HepG2 (cell line): Measurements from ENCODE around the gene UAP1L1. TPM values are rescaled to one million over a fixed set of nuclear protein-coding genes. Genes with fewer than 3 reads are reported as not detected.

Experiments
- EP300 ChIP-seq, 3 experiments: sonication (generic) in 1 of 3; formaldehyde crosslinking in 1 of 3; IDR thresholded peaks; 2 replicates each; pipeline versions ENCODE4 v1.5.1 to v1.6.1; 2011 to 2020; ENCODE audit warnings: low read depth in 2 of 3, low read length in 2 of 3, borderline replicate concordance in 1 of 3, improper control_type of control experiment in 1 of 3, mild to moderate bottlenecking in 1 of 3, missing genetic modification reagents in 1 of 3, moderate library complexity in 1 of 3
- ZNF234 ChIP-seq: sonication (generic); formaldehyde crosslinking; conservative IDR thresholded peaks from 2 replicates; pipeline ENCODE4 v1.5.1; 2020; ENCODE audit warnings: mild to moderate bottlenecking, missing genetic modification reagents
- ZNF337 ChIP-seq: sonication (generic); formaldehyde crosslinking; IDR thresholded peaks from 2 replicates; pipeline ENCODE4 v1.5.1; 2020; ENCODE audit warnings: missing genetic modification reagents, low read depth, mild to moderate bottlenecking, borderline replicate concordance
- polyA plus RNA-seq, 8 experiments: library from polyadenylated mRNA; depleted of rRNA in 3 of 8; stranded (reverse) in 7 of 8; unstranded in 1 of 8; fragments of >200 nt; fragmentation: Illumina TruSeq in 4 of 8; extraction: Trizol in 4 of 8; gene quantifications; 2 replicates each; pipeline versions ENCODE4 v1.2.1 to v1.2.3, GENCODE V29; 2011 to 2016; ENCODE audit warnings: low read depth in 4 of 8, missing spikeins in 1 of 8, mixed read lengths in 1 of 8; ENCODE audit not compliant: insufficient read depth in 1 of 8
- total RNA-seq, 5 experiments: library from RNA; depleted of rRNA; stranded (reverse); fragments of >200 nt; fragmentation: Illumina TruSeq; extraction: Trizol; gene quantifications; 2 replicates each; pipeline ENCODE4 v1.2.3, GENCODE V29; 2016; ENCODE audit warnings: low read depth in 1 of 5
- TF ChIP-seq, protein P1 (sequence below): sonication (generic); formaldehyde crosslinking; IDR thresholded peaks from 2 replicates; pipeline ENCODE4; 2020; ENCODE audit warnings: missing genetic modification reagents, mild to moderate bottlenecking, borderline replicate concordance
- TF ChIP-seq, protein P2 (sequence below): sonication (generic); formaldehyde crosslinking; IDR thresholded peaks from 2 replicates; pipeline ENCODE4 v1.5.1; 2020; ENCODE audit warnings: mild to moderate bottlenecking, missing genetic modification reagents
- TF ChIP-seq, protein P3 (sequence below): sonication (generic); formaldehyde crosslinking; IDR thresholded peaks from 2 replicates; pipeline ENCODE4 v1.8.1; 2023; ENCODE audit warnings: missing genetic modification reagents, inconsistent platforms, borderline replicate concordance
- TF ChIP-seq, protein P4 (sequence below): sonication (generic); formaldehyde crosslinking; IDR thresholded peaks from 2 replicates; pipeline ENCODE4 v1.4.0; 2020; ENCODE audit warnings: missing genetic modification reagents
- TF ChIP-seq, protein P5 (sequence below): sonication (generic); formaldehyde crosslinking; IDR thresholded peaks from 2 replicates; pipeline ENCODE4 v1.5.0; 2020; ENCODE audit warnings: missing genetic modification reagents
- TF ChIP-seq, protein P6 (sequence below): IDR thresholded peaks from 2 replicates; pipeline ENCODE4 v1.6.1; 2016; ENCODE audit warnings: low read depth, missing genetic modification reagents, missing compliant biosample characterization

The UAP1L1 gene
- total and polyA plus RNA-seq, 2 of the 13 experiments (the other 11 are each of a cell fraction or from before 2014, with no cell fraction given): 5.4 to 6.4 TPM

DNA sequence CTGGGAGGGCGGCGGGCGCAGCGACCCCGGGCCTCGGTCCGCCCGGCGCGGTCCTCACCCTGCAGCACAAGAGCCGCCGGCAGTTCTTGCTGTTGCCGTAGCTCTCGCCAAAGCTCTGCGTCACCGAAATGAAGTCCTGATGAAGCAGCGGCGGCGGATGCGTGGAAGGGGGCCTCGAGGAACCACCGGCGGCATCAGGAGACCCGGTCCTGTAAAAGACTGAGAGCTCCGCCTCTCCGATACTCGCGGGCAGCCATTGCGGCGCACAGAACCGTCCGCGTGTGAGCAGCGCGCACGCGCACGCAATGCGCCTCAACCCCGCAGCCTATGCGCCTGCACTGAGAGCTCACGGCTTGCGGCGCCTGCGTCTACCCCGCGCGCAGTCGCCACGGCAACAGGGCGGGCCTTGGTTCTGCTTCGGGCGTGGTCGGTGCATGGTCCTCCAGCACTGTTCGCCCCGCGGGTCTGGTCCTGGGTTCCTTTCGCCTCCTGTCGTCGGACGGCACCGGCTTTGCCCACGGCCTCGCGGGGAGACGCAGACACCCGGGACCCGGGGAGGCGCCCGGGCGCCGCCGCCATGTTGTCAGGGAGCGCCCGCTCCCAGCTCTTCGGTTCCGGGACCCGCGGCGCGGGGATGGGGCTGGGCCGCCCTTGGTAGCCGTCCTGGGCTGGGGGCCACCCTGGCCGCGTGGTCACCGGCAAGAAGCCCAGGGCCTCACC is 52.3 kb downstream of the UAP1L1 start (continued):
- TF ChIP-seq, protein P1, sequence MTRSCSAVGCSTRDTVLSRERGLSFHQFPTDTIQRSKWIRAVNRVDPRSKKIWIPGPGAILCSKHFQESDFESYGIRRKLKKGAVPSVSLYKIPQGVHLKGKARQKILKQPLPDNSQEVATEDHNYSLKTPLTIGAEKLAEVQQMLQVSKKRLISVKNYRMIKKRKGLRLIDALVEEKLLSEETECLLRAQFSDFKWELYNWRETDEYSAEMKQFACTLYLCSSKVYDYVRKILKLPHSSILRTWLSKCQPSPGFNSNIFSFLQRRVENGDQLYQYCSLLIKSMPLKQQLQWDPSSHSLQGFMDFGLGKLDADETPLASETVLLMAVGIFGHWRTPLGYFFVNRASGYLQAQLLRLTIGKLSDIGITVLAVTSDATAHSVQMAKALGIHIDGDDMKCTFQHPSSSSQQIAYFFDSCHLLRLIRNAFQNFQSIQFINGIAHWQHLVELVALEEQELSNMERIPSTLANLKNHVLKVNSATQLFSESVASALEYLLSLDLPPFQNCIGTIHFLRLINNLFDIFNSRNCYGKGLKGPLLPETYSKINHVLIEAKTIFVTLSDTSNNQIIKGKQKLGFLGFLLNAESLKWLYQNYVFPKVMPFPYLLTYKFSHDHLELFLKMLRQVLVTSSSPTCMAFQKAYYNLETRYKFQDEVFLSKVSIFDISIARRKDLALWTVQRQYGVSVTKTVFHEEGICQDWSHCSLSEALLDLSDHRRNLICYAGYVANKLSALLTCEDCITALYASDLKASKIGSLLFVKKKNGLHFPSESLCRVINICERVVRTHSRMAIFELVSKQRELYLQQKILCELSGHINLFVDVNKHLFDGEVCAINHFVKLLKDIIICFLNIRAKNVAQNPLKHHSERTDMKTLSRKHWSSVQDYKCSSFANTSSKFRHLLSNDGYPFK (CRISPR knock-in tag): peak; percentile 45; the same call in 1 of the 2 replicates
- TF ChIP-seq, protein P2, sequence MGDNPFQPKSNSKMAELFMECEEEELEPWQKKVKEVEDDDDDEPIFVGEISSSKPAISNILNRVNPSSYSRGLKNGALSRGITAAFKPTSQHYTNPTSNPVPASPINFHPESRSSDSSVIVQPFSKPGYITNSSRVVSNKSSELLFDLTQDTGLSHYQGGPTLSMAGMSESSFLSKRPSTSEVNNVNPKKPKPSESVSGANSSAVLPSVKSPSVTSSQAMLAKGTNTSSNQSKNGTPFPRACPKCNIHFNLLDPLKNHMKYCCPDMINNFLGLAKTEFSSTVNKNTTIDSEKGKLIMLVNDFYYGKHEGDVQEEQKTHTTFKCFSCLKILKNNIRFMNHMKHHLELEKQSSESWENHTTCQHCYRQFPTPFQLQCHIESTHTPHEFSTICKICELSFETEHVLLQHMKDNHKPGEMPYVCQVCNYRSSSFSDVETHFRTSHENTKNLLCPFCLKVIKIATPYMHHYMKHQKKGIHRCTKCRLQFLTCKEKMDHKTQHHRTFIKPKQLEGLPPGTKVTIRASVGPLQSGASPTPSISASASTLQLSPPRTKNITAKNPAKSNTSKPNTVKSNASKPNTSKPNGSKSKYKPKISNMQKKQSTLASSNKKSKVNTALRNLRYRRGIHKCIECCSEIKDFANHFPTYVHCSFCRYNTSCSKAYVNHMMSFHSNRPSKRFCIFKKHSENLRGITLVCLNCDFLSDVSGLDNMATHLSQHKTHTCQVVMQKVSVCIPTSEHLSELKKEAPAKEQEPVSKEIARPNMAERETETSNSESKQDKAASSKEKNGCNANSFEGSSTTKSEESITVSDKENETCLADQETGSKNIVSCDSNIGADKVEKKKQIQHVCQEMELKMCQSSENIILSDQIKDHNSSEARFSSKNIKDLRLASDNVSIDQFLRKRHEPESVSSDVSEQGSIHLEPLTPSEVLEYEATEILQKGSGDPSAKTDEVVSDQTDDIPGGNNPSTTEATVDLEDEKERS (CRISPR knock-in tag): peak; percentile 75
- TF ChIP-seq, protein P3, sequence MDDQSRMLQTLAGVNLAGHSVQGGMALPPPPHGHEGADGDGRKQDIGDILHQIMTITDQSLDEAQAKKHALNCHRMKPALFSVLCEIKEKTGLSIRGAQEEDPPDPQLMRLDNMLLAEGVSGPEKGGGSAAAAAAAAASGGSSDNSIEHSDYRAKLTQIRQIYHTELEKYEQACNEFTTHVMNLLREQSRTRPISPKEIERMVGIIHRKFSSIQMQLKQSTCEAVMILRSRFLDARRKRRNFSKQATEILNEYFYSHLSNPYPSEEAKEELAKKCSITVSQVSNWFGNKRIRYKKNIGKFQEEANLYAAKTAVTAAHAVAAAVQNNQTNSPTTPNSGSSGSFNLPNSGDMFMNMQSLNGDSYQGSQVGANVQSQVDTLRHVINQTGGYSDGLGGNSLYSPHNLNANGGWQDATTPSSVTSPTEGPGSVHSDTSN (CRISPR knock-in tag): no peak
- TF ChIP-seq, protein P4, sequence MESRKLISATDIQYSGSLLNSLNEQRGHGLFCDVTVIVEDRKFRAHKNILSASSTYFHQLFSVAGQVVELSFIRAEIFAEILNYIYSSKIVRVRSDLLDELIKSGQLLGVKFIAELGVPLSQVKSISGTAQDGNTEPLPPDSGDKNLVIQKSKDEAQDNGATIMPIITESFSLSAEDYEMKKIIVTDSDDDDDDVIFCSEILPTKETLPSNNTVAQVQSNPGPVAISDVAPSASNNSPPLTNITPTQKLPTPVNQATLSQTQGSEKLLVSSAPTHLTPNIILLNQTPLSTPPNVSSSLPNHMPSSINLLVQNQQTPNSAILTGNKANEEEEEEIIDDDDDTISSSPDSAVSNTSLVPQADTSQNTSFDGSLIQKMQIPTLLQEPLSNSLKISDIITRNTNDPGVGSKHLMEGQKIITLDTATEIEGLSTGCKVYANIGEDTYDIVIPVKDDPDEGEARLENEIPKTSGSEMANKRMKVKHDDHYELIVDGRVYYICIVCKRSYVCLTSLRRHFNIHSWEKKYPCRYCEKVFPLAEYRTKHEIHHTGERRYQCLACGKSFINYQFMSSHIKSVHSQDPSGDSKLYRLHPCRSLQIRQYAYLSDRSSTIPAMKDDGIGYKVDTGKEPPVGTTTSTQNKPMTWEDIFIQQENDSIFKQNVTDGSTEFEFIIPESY (CRISPR knock-in tag): no peak
- TF ChIP-seq, protein P5, sequence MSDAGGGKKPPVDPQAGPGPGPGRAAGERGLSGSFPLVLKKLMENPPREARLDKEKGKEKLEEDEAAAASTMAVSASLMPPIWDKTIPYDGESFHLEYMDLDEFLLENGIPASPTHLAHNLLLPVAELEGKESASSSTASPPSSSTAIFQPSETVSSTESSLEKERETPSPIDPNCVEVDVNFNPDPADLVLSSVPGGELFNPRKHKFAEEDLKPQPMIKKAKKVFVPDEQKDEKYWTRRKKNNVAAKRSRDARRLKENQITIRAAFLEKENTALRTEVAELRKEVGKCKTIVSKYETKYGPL (CRISPR knock-in tag): no peak
- TF ChIP-seq, protein P6, sequence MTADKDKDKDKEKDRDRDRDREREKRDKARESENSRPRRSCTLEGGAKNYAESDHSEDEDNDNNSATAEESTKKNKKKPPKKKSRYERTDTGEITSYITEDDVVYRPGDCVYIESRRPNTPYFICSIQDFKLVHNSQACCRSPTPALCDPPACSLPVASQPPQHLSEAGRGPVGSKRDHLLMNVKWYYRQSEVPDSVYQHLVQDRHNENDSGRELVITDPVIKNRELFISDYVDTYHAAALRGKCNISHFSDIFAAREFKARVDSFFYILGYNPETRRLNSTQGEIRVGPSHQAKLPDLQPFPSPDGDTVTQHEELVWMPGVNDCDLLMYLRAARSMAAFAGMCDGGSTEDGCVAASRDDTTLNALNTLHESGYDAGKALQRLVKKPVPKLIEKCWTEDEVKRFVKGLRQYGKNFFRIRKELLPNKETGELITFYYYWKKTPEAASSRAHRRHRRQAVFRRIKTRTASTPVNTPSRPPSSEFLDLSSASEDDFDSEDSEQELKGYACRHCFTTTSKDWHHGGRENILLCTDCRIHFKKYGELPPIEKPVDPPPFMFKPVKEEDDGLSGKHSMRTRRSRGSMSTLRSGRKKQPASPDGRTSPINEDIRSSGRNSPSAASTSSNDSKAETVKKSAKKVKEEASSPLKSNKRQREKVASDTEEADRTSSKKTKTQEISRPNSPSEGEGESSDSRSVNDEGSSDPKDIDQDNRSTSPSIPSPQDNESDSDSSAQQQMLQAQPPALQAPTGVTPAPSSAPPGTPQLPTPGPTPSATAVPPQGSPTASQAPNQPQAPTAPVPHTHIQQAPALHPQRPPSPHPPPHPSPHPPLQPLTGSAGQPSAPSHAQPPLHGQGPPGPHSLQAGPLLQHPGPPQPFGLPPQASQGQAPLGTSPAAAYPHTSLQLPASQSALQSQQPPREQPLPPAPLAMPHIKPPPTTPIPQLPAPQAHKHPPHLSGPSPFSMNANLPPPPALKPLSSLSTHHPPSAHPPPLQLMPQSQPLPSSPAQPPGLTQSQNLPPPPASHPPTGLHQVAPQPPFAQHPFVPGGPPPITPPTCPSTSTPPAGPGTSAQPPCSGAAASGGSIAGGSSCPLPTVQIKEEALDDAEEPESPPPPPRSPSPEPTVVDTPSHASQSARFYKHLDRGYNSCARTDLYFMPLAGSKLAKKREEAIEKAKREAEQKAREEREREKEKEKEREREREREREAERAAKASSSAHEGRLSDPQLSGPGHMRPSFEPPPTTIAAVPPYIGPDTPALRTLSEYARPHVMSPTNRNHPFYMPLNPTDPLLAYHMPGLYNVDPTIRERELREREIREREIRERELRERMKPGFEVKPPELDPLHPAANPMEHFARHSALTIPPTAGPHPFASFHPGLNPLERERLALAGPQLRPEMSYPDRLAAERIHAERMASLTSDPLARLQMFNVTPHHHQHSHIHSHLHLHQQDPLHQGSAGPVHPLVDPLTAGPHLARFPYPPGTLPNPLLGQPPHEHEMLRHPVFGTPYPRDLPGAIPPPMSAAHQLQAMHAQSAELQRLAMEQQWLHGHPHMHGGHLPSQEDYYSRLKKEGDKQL (CRISPR knock-in tag): no peak
- TF ChIP-seq ZNF337 (CRISPR knock-in tag) (0 out of 2 replicates have a peak, but pooled peaks have one; percentile 28), EP300 (IDR thresholded peaks at IDR 0.05; ENCODE audit: low read depth in 2 of 2, low read length in 2 of 2) (no peak; a peak in 1 of 4 replicates), EP300 (CRISPR knock-in tag; IDR thresholded peaks at IDR 0.05; ENCODE audit: borderline replicate concordance) (no peak), ZNF234 (CRISPR knock-in tag) (0 out of 2 replicates have a peak, but pooled peaks have one; percentile 65)
